ENCODE measurements around the gene PLXNA2. TPM values are rescaled to one million over a fixed set of nuclear protein-coding genes. Genes with fewer than 3 reads are reported as not detected.

The PLXNA2 gene
- total and polyA plus RNA-seq, 2 of the 4 experiments (the other 2 are of a cell fraction) = 0.72 to 1.1 TPM

GRCh38 chr1:208149776-208150514 is 94.2 kb downstream of the PLXNA2 start:
- DNase-seq (no peak), ATAC-seq (ENCODE audit: low read depth) (no peak)
- Histone ChIP-seq H4K91ac (ENCODE audit: insufficient read depth, low read depth, low read length) (no peak overlapping the region), H3K23ac (ENCODE audit: low read depth, low read length) (no peak overlapping the region), H3K36me3 (ENCODE audit: control insufficient read depth, insufficient read depth, low read length) (no peaks in the 10 kb centered on the region), H4K8ac (ENCODE audit: low read depth in 2 of 2, low read length in 2 of 2) (no peak overlapping the region), H2AK5ac (ENCODE audit: low read depth, low read length) (no peak overlapping the region), H2BK15ac (ENCODE audit: low read depth, low read length) (no peak overlapping the region), H4K20me1 (ENCODE audit: insufficient read depth, low read length) (no peaks in the 10 kb centered on the region), H2BK5ac (ENCODE audit: low read depth, low read length, poor library complexity, severe bottlenecking) (no peak overlapping the region), H3K4me3 (ENCODE audit: insufficient read depth, low read depth, low read length) (no peak overlapping the region), H2AFZ (replicated peaks; ENCODE audit: low read length, poor library complexity) (no peak overlapping the region), H3K27ac (ENCODE audit: insufficient read depth, low read length) (no peak overlapping the region), H2BK20ac (ENCODE audit: low read depth, low read length) (no peak overlapping the region), H2BK120ac (ENCODE audit: low read depth, low read length) (no peak overlapping the region), H3K4ac (ENCODE audit: low read depth, low read length) (no peak overlapping the region), H3K56ac (ENCODE audit: extremely low read depth, insufficient read depth, low read length) (no peak overlapping the region), H3K18ac (ENCODE audit: low read depth, low read length) (no peak overlapping the region), H3K4me1 (ENCODE audit: control insufficient read depth, insufficient read depth, low read length) (no peaks in the 10 kb centered on the region), H3K14ac (replicated peaks; ENCODE audit: low read depth, low read length) (no peak overlapping the region), H2AK9ac (replicated peaks; ENCODE audit: low read depth, low read length, poor library complexity) (no peak overlapping the region), H3K9ac (ENCODE audit: low read depth, low read length) (no peak overlapping the region), H3K27me3 (ENCODE audit: control insufficient read depth, insufficient read depth, low read length) (no peaks in the 10 kb centered on the region), H3K4me2 (ENCODE audit: low read depth, low read length) (no peak overlapping the region), H3K9me1 (ENCODE audit: insufficient read depth, low read length) (no peaks in the 10 kb centered on the region; the same call in 1 of the 2 replicates), H3K9me3 (ENCODE audit: control insufficient read depth, insufficient read depth, low read length) (no peaks in the 10 kb centered on the region), H4K5ac (ENCODE audit: low read depth, low read length) (no peak overlapping the region), H3K79me1 (ENCODE audit: low read depth in 1 of 2, low read length in 2 of 2) (no peaks in the 10 kb centered on the region)
- in situ Hi-C loops (cut with MboI; ENCODE audit: low sequenced_read_pairs) (no loop called here), dilution Hi-C loops (cut with HindIII; ENCODE audit: low sequenced_read_pairs, unreplicated experiment) (no loop called here), intact Hi-C loops (cut with micrococcal nuclease) (no loop called here)
- ChIA-PET CTCF (no interaction called here), POLR2A (ENCODE audit: unreplicated experiment) (no interaction called here)
- no TSS peak for BruUV-seq (replicated peaks)
- 81% methylated on average over 4 of the region's 9 CpGs; no CpG with 5 or more reads in 1 of the 2 experiments for WGBS, 2 experiments (ENCODE audit: extremely low coverage in 2 of 2, insufficient read length in 1 of 2)
- TF ChIP-seq MAZ (IDR thresholded peaks at IDR 0.05; ENCODE audit: borderline replicate concordance, low read depth, low read length) (no peak), USF2 (IDR thresholded peaks at IDR 0.05; ENCODE audit: low read depth, low read length) (no peak), NFE2L2 (IDR thresholded peaks at IDR 0.05; ENCODE audit: low read depth, low read length) (no peak), MAFK (IDR thresholded peaks at IDR 0.05; ENCODE audit: low read depth, low read length) (no peak), MXI1 (IDR thresholded peaks at IDR 0.05; ENCODE audit: borderline replicate concordance, low read depth, low read length) (no peak), FOS (IDR thresholded peaks at IDR 0.05; ENCODE audit: low read depth, low read length) (no peak), RAD21 (IDR thresholded peaks at IDR 0.05; ENCODE audit: low read length) (no peak), CHD1 (IDR thresholded peaks at IDR 0.05; ENCODE audit: low read depth, low read length) (no peak), CEBPB (IDR thresholded peaks at IDR 0.05; ENCODE audit: low read depth, low read length) (no peak), SMC3 (IDR thresholded peaks at IDR 0.05; ENCODE audit: low read depth, low read length) (no peak)
